ENCODE measurements around the gene MED15.

Gene MED15

GRCh38 chr22:20602609-20603164 is 95.3 kb downstream of the MED15 start:
- Histone ChIP-seq H3K4me1 (ENCODE audit: control insufficient read depth, insufficient read depth, low read length) (peaks cover 17% of the 10 kb centered on the region), H3K36me3 (ENCODE audit: control insufficient read depth, insufficient read depth, low read length) (no peaks in the 10 kb centered on the region), H3K4me3 (ENCODE audit: low read depth, low read length) (no peak overlapping the region), H3K9me3 (ENCODE audit: control insufficient read depth, insufficient read depth, low read depth, low read length) (no peaks in the 10 kb centered on the region), H3K27me3 (ENCODE audit: control insufficient read depth, insufficient read depth, low read length) (no peaks in the 10 kb centered on the region; the same call in 1 of the 2 replicates), H3K9ac (ENCODE audit: low read length) (no peak overlapping the region), H3K27ac (ENCODE audit: low read depth, low read length) (no peak overlapping the region)

GRCh38 chr22:20604092-20604747 is 96.8 kb downstream of the MED15 start:
- Histone ChIP-seq H3K9ac (ENCODE audit: low read length) (no peak overlapping the region), H3K9me3 (ENCODE audit: control insufficient read depth, insufficient read depth, low read depth, low read length) (no peaks in the 10 kb centered on the region), H3K4me3 (ENCODE audit: low read depth, low read length) (no peak overlapping the region), H3K36me3 (ENCODE audit: control insufficient read depth, insufficient read depth, low read length) (no peaks in the 10 kb centered on the region), H3K27ac (ENCODE audit: low read depth, low read length) (no peak overlapping the region), H3K27me3 (ENCODE audit: control insufficient read depth, insufficient read depth, low read length) (no peaks in the 10 kb centered on the region; the same call in 1 of the 2 replicates), H3K4me1 (ENCODE audit: control insufficient read depth, insufficient read depth, low read length) (peaks cover 17% of the 10 kb centered on the region)

GRCh38 chr22:20604776-20605221 is 97.4 kb downstream of the MED15 start:
- Histone ChIP-seq H3K9me3 (ENCODE audit: control insufficient read depth, insufficient read depth, low read depth, low read length) (no peaks in the 10 kb centered on the region), H3K9ac (ENCODE audit: low read length) (no peak overlapping the region), H3K4me1 (ENCODE audit: control insufficient read depth, insufficient read depth, low read length) (peaks cover 17% of the 10 kb centered on the region), H3K27me3 (ENCODE audit: control insufficient read depth, insufficient read depth, low read length) (no peaks in the 10 kb centered on the region; the same call in 1 of the 2 replicates), H3K36me3 (ENCODE audit: control insufficient read depth, insufficient read depth, low read length) (no peaks in the 10 kb centered on the region), H3K4me3 (ENCODE audit: low read depth, low read length) (no peak overlapping the region), H3K27ac (ENCODE audit: low read depth, low read length) (no peak overlapping the region)

- Histone ChIP-seq H3K4me1 (ENCODE audit: control insufficient read depth, insufficient read depth, low read length) (peaks cover 17% of the 10 kb centered on the region), H3K4me3 (ENCODE audit: low read depth, low read length) (no peak overlapping the region), H3K27ac (ENCODE audit: low read depth, low read length) (no peak overlapping the region), H3K9ac (ENCODE audit: low read length) (no peak overlapping the region), H3K27me3 (ENCODE audit: control insufficient read depth, insufficient read depth, low read length) (no peaks in the 10 kb centered on the region; the same call in 1 of the 2 replicates), H3K9me3 (ENCODE audit: control insufficient read depth, insufficient read depth, low read depth, low read length) (no peaks in the 10 kb centered on the region), H3K36me3 (ENCODE audit: control insufficient read depth, insufficient read depth, low read length) (no peaks in the 10 kb centered on the region)
Observed at GRCh38 chr22:20605328-20605727, 97.9 kb downstream of the MED15 start.

- no peaks in the 10 kb centered on the region; the same call in 1 of the 2 replicates for H3K27me3 ChIP-seq (ENCODE audit: control insufficient read depth, insufficient read depth, low read length)
- no peaks in the 10 kb centered on the region for H3K9me3 ChIP-seq (ENCODE audit: control insufficient read depth, insufficient read depth, low read depth, low read length)
- no peak overlapping the region for H3K4me3 ChIP-seq (ENCODE audit: low read depth, low read length)
- H3K27ac ChIP-seq (ENCODE audit: low read depth, low read length), result no peak overlapping the region
- H3K9ac ChIP-seq (ENCODE audit: low read length), result no peak overlapping the region
- peaks cover 17% of the 10 kb centered on the region for H3K4me1 ChIP-seq (ENCODE audit: control insufficient read depth, insufficient read depth, low read length)
- no peaks in the 10 kb centered on the region for H3K36me3 ChIP-seq (ENCODE audit: control insufficient read depth, insufficient read depth, low read length)
Observed at GRCh38 chr22:20606041-20606783, 98.8 kb downstream of the MED15 start.

- Histone ChIP-seq H3K9me3 (ENCODE audit: control insufficient read depth, insufficient read depth, low read depth, low read length) (no peaks in the 10 kb centered on the region), H3K4me1 (ENCODE audit: control insufficient read depth, insufficient read depth, low read length) (peaks cover 17% of the 10 kb centered on the region), H3K27me3 (ENCODE audit: control insufficient read depth, insufficient read depth, low read length) (no peaks in the 10 kb centered on the region; the same call in 1 of the 2 replicates), H3K4me3 (ENCODE audit: low read depth, low read length) (no peak overlapping the region), H3K36me3 (ENCODE audit: control insufficient read depth, insufficient read depth, low read length) (no peaks in the 10 kb centered on the region), H3K27ac (ENCODE audit: low read depth, low read length) (no peak overlapping the region), H3K9ac (ENCODE audit: low read length) (no peak overlapping the region)
Observed at GRCh38 chr22:20606784-20607128, 99.3 kb downstream of the MED15 start.

DNA sequence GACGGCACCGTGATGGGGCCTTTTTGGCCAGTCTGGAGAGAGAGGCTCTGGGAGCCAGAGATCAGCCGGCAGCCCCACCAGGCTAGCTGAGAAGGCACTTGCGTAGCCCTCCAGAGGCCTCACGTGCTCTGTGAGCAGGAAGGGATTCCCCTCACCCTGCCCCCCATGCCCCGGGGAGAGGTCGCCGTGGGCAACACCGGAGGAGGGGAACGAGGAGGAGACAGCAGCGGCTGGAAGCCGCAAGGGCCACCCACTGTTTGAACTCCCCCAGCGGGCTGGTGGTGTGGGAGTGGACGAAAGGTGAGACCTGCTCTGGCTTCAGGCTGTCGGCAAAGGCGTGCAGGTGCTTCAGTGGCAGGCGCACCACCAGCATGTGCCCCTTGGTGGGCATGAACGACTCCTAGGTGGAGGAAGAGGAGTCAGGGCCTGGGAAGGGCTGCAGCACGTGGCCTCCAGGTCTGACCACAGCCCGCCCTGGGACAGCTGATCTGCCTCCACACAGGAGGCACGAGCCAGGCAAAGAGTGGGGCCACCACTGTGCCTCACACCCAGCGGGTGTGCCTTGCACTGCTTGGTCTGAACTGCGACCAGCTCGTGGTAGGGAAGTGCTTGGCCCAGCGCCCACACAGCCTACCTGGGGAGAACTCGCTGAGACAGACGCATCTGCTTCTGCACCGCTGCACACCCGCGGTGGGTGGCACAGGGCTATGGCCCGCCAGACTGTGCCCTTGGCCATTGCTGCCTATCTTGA is 99.9 kb downstream of the MED15 start:
- Histone ChIP-seq H3K9me3 (ENCODE audit: control insufficient read depth, insufficient read depth, low read depth, low read length) (no peaks in the 10 kb centered on the region), H3K36me3 (ENCODE audit: control insufficient read depth, insufficient read depth, low read length) (no peaks in the 10 kb centered on the region), H3K27me3 (ENCODE audit: control insufficient read depth, insufficient read depth, low read length) (no peaks in the 10 kb centered on the region; the same call in 1 of the 2 replicates), H3K4me1 (ENCODE audit: control insufficient read depth, insufficient read depth, low read length) (peaks cover 17% of the 10 kb centered on the region), H3K27ac (ENCODE audit: low read depth, low read length) (no peak overlapping the region), H3K4me3 (ENCODE audit: low read depth, low read length) (no peak overlapping the region), H3K9ac (ENCODE audit: low read length) (no peak overlapping the region)

DNA sequence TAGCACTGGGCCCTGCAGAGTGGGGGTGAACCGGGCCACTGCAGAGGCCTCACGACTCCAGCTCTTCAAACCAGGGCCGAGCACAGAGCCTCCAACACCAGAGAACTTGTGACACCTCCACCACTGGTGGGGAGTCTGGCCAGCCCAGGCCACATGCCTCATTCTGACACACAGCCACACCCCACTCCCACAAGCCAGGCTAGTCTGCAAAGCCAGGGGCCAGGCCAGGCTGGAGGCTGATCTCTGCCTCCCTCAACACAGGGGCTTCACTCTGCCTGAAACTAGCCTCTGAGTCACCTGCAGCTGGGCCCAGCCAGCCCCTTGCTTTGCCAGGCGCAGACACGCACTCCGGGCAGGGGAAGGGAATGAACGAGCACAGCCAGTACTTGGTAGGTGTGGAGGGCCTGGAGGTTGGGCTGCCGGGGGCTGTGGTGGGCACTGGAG is 102.9 kb downstream of the MED15 start:
- no peak overlapping the region for H3K4me3 ChIP-seq (ENCODE audit: low read depth, low read length)
- no peaks in the 10 kb centered on the region for H3K36me3 ChIP-seq (ENCODE audit: control insufficient read depth, insufficient read depth, low read length)
- H3K27me3 ChIP-seq (ENCODE audit: control insufficient read depth, insufficient read depth, low read length), result no peaks in the 10 kb centered on the region; the same call in 1 of the 2 replicates
- no peaks in the 10 kb centered on the region for H3K9me3 ChIP-seq (ENCODE audit: control insufficient read depth, insufficient read depth, low read depth, low read length)
- H3K27ac ChIP-seq (ENCODE audit: low read depth, low read length), result no peak overlapping the region
- H3K4me1 ChIP-seq (ENCODE audit: control insufficient read depth, insufficient read depth, low read length), result peaks cover 17% of the 10 kb centered on the region
- H3K9ac ChIP-seq (ENCODE audit: low read length), result no peak overlapping the region

GRCh38 chr22:20610757-20611156 is 103.3 kb downstream of the MED15 start:
- Histone ChIP-seq H3K9ac (ENCODE audit: low read length) (no peak overlapping the region), H3K27ac (ENCODE audit: low read depth, low read length) (no peak overlapping the region), H3K36me3 (ENCODE audit: control insufficient read depth, insufficient read depth, low read length) (no peaks in the 10 kb centered on the region), H3K9me3 (ENCODE audit: control insufficient read depth, insufficient read depth, low read depth, low read length) (no peaks in the 10 kb centered on the region), H3K27me3 (ENCODE audit: control insufficient read depth, insufficient read depth, low read length) (no peaks in the 10 kb centered on the region; the same call in 1 of the 2 replicates), H3K4me3 (ENCODE audit: low read depth, low read length) (no peak overlapping the region), H3K4me1 (ENCODE audit: control insufficient read depth, insufficient read depth, low read length) (peaks cover 16% of the 10 kb centered on the region)

- Histone ChIP-seq H3K27me3 (ENCODE audit: control insufficient read depth, insufficient read depth, low read length) (no peaks in the 10 kb centered on the region; the same call in 1 of the 2 replicates), H3K36me3 (ENCODE audit: control insufficient read depth, insufficient read depth, low read length) (no peaks in the 10 kb centered on the region), H3K9me3 (ENCODE audit: control insufficient read depth, insufficient read depth, low read depth, low read length) (no peaks in the 10 kb centered on the region), H3K4me1 (ENCODE audit: control insufficient read depth, insufficient read depth, low read length) (peaks cover 11% of the 10 kb centered on the region), H3K27ac (ENCODE audit: low read depth, low read length) (no peak overlapping the region), H3K4me3 (ENCODE audit: low read depth, low read length) (no peak overlapping the region), H3K9ac (ENCODE audit: low read length) (no peak overlapping the region)
Observed at GRCh38 chr22:20611418-20611817, 104.0 kb downstream of the MED15 start.

Data from HUES6 (cell line).